Parathyroid adenoma (tissue), 2 donors: ENCODE results near the gene STX18.
"Not testable (repeated sequence)": the region's sequence is repeated elsewhere in the genome, so short reads cannot be mapped to it uniquely, and the experiment has no call there.

Source experiments
- H2AFZ ChIP-seq: fragments of 300-600 bp; sonication (generic); one replicate; pipeline ENCODE4 v1.7.0; 2017; ENCODE audit warnings: antibody characterized with exemption, mild to moderate bottlenecking
- H3K27ac ChIP-seq: fragments of 300-600 bp; sonication (generic); one replicate; pipeline ENCODE4 v1.7.0; 2017
- H3K27me3 ChIP-seq: fragments of 300-600 bp; sonication (generic); one replicate; pipeline ENCODE4 v1.7.0; 2017; ENCODE audit warnings: low read length; ENCODE audit not compliant: control insufficient read depth, insufficient read depth
- H3K36me3 ChIP-seq: fragments of 300-600 bp; sonication (generic); one replicate; pipeline ENCODE4 v1.7.0; 2017; ENCODE audit warnings: low read length; ENCODE audit not compliant: control insufficient read depth, insufficient read depth
- H3K4me1 ChIP-seq: fragments of 300-600 bp; sonication (generic); one replicate; pipeline ENCODE4 v1.7.0; 2017; ENCODE audit warnings: control low read depth
- H3K4me2 ChIP-seq: fragments of 300-600 bp; sonication (generic); one replicate; pipeline ENCODE4 v1.7.0; 2017; ENCODE audit warnings: low read length
- H3K4me3 ChIP-seq: fragments of 300-600 bp; sonication (generic); one replicate; pipeline ENCODE4 v1.7.0; 2017; ENCODE audit warnings: low read depth, low read length
- H3K79me2 ChIP-seq: fragments of 300-600 bp; sonication (generic); one replicate; pipeline ENCODE4 v1.7.0; 2017; ENCODE audit warnings: control low read depth
- H3K9ac ChIP-seq: fragments of 300-600 bp; sonication (generic); one replicate; pipeline ENCODE4 v1.7.0; 2017; ENCODE audit warnings: mild to moderate bottlenecking
- H3K9me3 ChIP-seq: fragments of 300-600 bp; sonication (generic); one replicate; pipeline ENCODE4 v1.7.0; 2017; ENCODE audit warnings: low read length; ENCODE audit not compliant: control insufficient read depth
- TF ChIP-seq, protein P1 (sequence below): fragments of 300-600 bp; sonication (generic); IDR thresholded peaks from one replicate; pipeline ENCODE4 v1.7.0; 2017; ENCODE audit warnings: antibody characterized with exemption, mild to moderate bottlenecking
- donor health status: primary hyperparathyroidism.

STX18 gene

GRCh38 chr4:4568806-4569427 lies 27.1 kb upstream of the STX18 start:
- no peak overlapping the region for H3K9ac ChIP-seq
- H3K9me3 ChIP-seq, result no peaks in the 10 kb centered on the region
- H3K27me3 ChIP-seq, result no peaks in the 10 kb centered on the region
- H3K4me3 ChIP-seq, result no peak overlapping the region
- no peak overlapping the region for H3K27ac ChIP-seq
- H3K4me2 ChIP-seq, result no peak overlapping the region
- H3K4me1 ChIP-seq, result no peaks in the 10 kb centered on the region
- H3K36me3 ChIP-seq, result no peaks in the 10 kb centered on the region
- TF ChIP-seq, protein P1, sequence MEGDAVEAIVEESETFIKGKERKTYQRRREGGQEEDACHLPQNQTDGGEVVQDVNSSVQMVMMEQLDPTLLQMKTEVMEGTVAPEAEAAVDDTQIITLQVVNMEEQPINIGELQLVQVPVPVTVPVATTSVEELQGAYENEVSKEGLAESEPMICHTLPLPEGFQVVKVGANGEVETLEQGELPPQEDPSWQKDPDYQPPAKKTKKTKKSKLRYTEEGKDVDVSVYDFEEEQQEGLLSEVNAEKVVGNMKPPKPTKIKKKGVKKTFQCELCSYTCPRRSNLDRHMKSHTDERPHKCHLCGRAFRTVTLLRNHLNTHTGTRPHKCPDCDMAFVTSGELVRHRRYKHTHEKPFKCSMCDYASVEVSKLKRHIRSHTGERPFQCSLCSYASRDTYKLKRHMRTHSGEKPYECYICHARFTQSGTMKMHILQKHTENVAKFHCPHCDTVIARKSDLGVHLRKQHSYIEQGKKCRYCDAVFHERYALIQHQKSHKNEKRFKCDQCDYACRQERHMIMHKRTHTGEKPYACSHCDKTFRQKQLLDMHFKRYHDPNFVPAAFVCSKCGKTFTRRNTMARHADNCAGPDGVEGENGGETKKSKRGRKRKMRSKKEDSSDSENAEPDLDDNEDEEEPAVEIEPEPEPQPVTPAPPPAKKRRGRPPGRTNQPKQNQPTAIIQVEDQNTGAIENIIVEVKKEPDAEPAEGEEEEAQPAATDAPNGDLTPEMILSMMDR, result no peak
- no peak overlapping the region for H2AFZ ChIP-seq
- H3K79me2 ChIP-seq, result no peaks in the 10 kb centered on the region

DNA sequence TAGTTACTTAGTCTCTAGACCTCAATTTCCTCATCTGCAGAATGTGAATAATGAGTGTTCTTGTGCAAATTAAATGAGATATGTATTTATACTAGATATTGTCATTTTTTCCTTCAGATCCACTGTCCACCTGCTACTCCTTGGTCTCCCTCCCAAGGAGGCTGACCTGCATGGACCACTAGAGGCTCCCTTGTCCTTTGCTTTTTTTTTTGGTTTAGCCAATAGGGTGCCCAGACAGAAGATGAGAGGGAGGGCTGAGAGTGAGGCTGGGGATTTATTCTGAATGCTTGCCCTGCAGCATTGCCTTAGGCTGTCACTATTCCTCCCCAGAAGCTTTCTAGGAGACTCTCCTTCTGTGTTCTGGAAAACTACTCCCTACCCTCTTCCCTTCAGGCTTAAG lies 24.5 kb upstream of the STX18 start:
- H3K9me3 ChIP-seq, H3K27ac ChIP-seq, H3K9ac ChIP-seq, H3K4me2 ChIP-seq, H3K27me3 ChIP-seq, H3K4me3 ChIP-seq, H2AFZ ChIP-seq, H3K4me1 ChIP-seq, H3K79me2 ChIP-seq, H3K36me3 ChIP-seq: not testable (repeated sequence)

- no peak overlapping the region for H3K27ac ChIP-seq
- no peak overlapping the region for H3K4me3 ChIP-seq
- H3K9ac ChIP-seq, result no peak overlapping the region
- H3K27me3 ChIP-seq, result no peaks in the 10 kb centered on the region
- H3K4me1 ChIP-seq, result no peaks in the 10 kb centered on the region
- no peaks in the 10 kb centered on the region for H3K79me2 ChIP-seq
- H3K9me3 ChIP-seq, result no peaks in the 10 kb centered on the region
- H2AFZ ChIP-seq, result no peak overlapping the region
- no peaks in the 10 kb centered on the region for H3K36me3 ChIP-seq
- TF ChIP-seq, protein P1, result no peak
- H3K4me2 ChIP-seq, result no peak overlapping the region
Measured at GRCh38 chr4:4564522-4564921, 22.7 kb upstream of the STX18 start.

DNA sequence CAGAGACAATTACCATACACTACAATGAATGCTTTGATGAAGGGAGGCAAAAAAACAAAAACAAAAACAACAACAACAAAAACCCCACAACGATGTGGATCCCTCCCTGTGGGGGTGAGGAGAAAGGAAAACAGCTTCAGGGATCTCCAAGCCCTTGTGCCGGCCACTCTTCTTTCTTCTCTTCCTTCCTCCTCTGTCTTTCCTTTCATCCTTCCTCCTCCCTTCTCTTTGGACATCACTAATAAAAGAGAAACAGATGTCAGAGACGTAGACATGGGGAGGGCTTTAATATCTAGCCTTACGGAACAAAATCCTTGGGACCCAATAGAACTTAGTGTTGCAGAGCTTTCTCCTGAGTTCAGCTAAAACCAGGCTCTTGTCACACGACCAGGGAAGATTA lies 18.8 kb upstream of the STX18 start:
- TF ChIP-seq, protein P1, result no peak
- Histone ChIP-seq H3K36me3 (no peaks in the 10 kb centered on the region), H2AFZ (no peak overlapping the region), H3K79me2 (no peaks in the 10 kb centered on the region), H3K4me3 (no peak overlapping the region), H3K9ac (no peak overlapping the region), H3K27me3 (no peaks in the 10 kb centered on the region), H3K9me3 (no peaks in the 10 kb centered on the region), H3K27ac (no peak overlapping the region), H3K4me2 (no peak overlapping the region), H3K4me1 (no peaks in the 10 kb centered on the region)

GRCh38 chr4:4560136-4560535 lies 18.3 kb upstream of the STX18 start:
- no peak overlapping the region for H3K27ac ChIP-seq
- no peak overlapping the region for H3K4me3 ChIP-seq
- TF ChIP-seq, protein P1, result no peak
- no peaks in the 10 kb centered on the region for H3K79me2 ChIP-seq
- H3K9me3 ChIP-seq, result no peaks in the 10 kb centered on the region
- no peaks in the 10 kb centered on the region for H3K36me3 ChIP-seq
- H3K4me1 ChIP-seq, result no peaks in the 10 kb centered on the region
- no peaks in the 10 kb centered on the region for H3K27me3 ChIP-seq
- no peak overlapping the region for H3K9ac ChIP-seq
- no peak overlapping the region for H2AFZ ChIP-seq
- no peak overlapping the region for H3K4me2 ChIP-seq
